Measurements from ENCODE around the gene PDE3A.

DNA sequence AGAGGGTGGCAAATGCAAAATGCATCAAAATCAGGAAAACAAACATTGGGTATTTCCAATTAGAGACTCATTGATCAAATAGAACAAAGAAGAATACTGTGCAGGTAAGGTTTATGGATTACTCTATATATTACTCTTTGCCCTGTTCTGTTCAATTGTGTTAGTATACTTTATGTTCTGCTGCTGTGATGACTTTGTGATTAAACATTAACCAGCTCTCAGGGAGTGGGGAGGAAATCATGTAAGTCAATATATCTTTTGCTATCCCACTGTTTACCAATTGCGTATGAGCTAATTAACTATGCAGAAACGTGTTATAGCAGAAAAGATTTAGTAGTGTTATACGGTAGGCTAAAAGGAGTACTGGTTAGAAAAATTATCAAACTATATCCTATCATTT, 129.4 kb downstream of the PDE3A start:
- no peak for TF ChIP-seq POLR2A (IDR thresholded peaks at IDR 0.05)
- TF ChIP-seq, protein P1, sequence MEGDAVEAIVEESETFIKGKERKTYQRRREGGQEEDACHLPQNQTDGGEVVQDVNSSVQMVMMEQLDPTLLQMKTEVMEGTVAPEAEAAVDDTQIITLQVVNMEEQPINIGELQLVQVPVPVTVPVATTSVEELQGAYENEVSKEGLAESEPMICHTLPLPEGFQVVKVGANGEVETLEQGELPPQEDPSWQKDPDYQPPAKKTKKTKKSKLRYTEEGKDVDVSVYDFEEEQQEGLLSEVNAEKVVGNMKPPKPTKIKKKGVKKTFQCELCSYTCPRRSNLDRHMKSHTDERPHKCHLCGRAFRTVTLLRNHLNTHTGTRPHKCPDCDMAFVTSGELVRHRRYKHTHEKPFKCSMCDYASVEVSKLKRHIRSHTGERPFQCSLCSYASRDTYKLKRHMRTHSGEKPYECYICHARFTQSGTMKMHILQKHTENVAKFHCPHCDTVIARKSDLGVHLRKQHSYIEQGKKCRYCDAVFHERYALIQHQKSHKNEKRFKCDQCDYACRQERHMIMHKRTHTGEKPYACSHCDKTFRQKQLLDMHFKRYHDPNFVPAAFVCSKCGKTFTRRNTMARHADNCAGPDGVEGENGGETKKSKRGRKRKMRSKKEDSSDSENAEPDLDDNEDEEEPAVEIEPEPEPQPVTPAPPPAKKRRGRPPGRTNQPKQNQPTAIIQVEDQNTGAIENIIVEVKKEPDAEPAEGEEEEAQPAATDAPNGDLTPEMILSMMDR (IDR thresholded peaks at IDR 0.05): no peak
